IPS-20b (cell line): ENCODE data around the gene EML1.

Experiments
- H3K27ac ChIP-seq: one replicate; pipeline ENCODE4 v1.5.1; 2013; ENCODE audit warnings: low read length
- H3K27me3 ChIP-seq: 2 replicates; pipeline ENCODE4 v1.6.1; 2013; ENCODE audit warnings: mild to moderate bottlenecking, low read length, inconsistent platforms; ENCODE audit not compliant: insufficient read depth
- H3K36me3 ChIP-seq: 2 replicates; pipeline ENCODE4 v1.6.1; 2013; ENCODE audit warnings: low read depth, mild to moderate bottlenecking, inconsistent platforms, low read length, moderate library complexity; ENCODE audit not compliant: insufficient read depth
- H3K4me1 ChIP-seq: 2 replicates; pipeline ENCODE4 v1.6.1; 2013; ENCODE audit warnings: mild to moderate bottlenecking, control low read depth, inconsistent platforms, low read length, moderate library complexity; ENCODE audit not compliant: insufficient read depth
- H3K4me3 ChIP-seq: 2 replicates; pipeline ENCODE4 v1.5.1; 2013; ENCODE audit warnings: mild to moderate bottlenecking, low read length, inconsistent platforms
- H3K9ac ChIP-seq: 2 replicates; pipeline ENCODE4 v1.6.1; 2013; ENCODE audit warnings: low read depth, mild to moderate bottlenecking, inconsistent platforms, low read length, moderate library complexity
- H3K9me3 ChIP-seq: 2 replicates; pipeline ENCODE4 v1.6.1; 2013; ENCODE audit warnings: mild to moderate bottlenecking, low read depth, low read length, inconsistent platforms; ENCODE audit not compliant: insufficient read depth

Gene EML1, protein sequence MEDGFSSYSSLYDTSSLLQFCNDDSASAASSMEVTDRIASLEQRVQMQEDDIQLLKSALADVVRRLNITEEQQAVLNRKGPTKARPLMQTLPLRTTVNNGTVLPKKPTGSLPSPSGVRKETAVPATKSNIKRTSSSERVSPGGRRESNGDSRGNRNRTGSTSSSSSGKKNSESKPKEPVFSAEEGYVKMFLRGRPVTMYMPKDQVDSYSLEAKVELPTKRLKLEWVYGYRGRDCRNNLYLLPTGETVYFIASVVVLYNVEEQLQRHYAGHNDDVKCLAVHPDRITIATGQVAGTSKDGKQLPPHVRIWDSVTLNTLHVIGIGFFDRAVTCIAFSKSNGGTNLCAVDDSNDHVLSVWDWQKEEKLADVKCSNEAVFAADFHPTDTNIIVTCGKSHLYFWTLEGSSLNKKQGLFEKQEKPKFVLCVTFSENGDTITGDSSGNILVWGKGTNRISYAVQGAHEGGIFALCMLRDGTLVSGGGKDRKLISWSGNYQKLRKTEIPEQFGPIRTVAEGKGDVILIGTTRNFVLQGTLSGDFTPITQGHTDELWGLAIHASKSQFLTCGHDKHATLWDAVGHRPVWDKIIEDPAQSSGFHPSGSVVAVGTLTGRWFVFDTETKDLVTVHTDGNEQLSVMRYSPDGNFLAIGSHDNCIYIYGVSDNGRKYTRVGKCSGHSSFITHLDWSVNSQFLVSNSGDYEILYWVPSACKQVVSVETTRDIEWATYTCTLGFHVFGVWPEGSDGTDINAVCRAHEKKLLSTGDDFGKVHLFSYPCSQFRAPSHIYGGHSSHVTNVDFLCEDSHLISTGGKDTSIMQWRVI

DNA sequence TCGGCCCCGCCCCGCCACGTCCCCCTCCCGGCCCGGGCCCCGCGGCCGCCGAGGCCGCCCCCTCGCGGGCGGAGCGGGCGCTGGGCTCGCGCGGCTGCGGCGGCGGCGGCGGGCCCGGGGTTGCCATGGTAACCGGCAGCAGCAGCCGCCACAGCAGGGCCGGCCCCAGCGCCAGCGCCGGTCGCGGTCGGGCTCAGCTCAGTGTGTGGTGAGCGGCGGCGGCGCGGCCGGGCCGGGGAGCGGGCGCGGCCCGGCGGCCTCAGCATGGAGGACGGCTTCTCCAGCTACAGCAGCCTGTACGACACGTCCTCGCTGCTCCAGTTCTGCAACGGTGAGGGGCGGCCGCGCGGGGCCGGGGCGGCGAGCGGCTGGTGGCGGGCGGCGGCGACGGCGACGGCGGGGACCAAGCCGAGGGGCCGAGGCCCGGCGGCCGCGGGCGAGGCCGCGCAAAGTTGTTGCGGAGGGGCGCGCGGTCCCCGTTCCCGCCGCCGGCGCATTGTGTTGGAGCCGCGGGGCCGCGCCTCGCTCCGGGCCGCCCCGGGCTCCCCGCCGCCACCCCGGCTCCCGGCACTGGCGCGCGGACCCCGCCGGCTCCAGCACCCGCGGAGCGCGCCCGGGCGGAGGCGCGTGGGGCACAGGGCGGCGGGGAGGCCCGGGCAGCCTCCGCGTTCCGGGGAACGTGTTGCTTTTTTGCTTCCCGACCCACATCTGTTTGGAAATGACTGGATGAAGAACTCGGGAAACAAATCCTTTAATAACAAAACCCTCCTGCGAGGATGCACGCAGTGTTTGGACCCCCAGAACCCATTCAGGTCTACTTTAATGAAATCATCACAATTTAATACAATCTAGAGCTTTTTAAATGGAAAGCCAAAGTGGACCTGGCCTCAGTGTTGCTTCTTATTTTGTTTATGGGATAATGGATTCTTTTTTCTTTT, at the start of gene EML1:
Gene EML1, plus strand, starts transcription at position 201 of the 938 bp plus-strand sequence. Its CDS starts 64 bp downstream, at position 265.
- H3K4me3 ChIP-seq = peak within 1 kb of the TSS; percentile 91
- H3K9me3 ChIP-seq = no peaks in the 10 kb centered on the region
- no peak within 1 kb of the TSS for H3K27ac ChIP-seq
- H3K27me3 ChIP-seq = peaks cover 12% of the 10 kb centered on the region
- H3K4me1 ChIP-seq = peaks cover 12% of the 10 kb centered on the region; the same call in 1 of the 2 replicates
- H3K9ac ChIP-seq = peak within 1 kb of the TSS; percentile 88
- no peaks in the 10 kb centered on the region for H3K36me3 ChIP-seq

DNA sequence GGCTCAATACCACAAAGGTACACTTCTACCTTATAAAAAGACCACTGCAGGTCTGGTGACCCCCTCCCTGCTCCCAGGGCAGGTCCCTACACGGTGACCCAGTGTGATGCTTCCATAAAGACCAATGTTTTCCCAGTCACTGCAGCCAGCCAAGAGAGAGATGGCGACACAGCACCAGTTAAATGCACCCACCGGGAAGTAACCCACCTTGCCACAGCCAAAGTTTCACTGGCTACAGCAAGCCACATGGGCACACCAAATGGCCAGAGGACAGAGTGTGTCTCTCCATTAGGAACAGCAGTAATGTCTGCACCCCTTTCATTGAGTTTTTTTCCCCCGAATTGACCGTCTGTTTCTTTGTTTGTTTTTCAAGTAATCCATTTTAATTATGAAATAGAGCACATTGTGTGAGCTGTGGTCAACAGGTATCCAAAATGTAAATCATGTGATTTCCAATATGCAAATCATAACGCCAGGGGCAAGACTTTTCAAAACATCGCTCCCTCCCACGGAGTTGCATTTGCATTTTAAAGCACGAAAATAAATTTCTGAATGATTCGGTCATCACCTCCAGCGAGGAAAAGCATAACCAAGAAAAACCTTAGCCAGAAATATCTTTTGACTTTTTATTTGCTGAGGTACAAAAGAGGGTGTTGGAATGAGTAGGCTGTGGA, 48.9 kb upstream of the EML1 start:
- no peak overlapping the region for H3K9ac ChIP-seq

DNA sequence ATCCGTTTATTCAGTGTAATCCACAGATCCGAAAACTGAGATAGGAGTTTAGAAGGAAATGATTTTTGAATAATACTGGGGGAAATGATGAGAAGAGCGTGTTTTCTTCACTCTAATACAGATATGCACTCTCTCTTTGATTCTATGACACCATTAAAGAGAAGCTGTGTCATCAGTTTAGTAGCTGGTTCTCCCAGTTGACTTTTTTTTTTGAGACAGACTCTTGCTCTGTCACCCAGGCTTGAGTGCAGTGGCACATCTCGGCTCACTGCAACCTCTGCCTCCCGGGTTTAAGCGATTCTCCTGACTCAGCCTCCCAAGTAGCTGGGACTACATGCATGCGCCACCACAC, 48.4 kb upstream of the EML1 start:
- Histone ChIP-seq H3K9ac (no peak overlapping the region), H3K27me3 (no peaks in the 10 kb centered on the region), H3K4me3 (peak overlapping the region; percentile 44), H3K36me3 (no peaks in the 10 kb centered on the region), H3K4me1 (peaks cover 13% of the 10 kb centered on the region), H3K27ac (no peak overlapping the region), H3K9me3 (no peaks in the 10 kb centered on the region)

More for the DNA sequence above, 48.9 kb upstream of the EML1 start:
- Histone ChIP-seq H3K4me3 (peak overlapping the region; percentile 44), H3K4me1 (peaks cover 13% of the 10 kb centered on the region), H3K27me3 (no peaks in the 10 kb centered on the region), H3K36me3 (no peaks in the 10 kb centered on the region), H3K27ac (no peak overlapping the region), H3K9me3 (no peaks in the 10 kb centered on the region)

DNA sequence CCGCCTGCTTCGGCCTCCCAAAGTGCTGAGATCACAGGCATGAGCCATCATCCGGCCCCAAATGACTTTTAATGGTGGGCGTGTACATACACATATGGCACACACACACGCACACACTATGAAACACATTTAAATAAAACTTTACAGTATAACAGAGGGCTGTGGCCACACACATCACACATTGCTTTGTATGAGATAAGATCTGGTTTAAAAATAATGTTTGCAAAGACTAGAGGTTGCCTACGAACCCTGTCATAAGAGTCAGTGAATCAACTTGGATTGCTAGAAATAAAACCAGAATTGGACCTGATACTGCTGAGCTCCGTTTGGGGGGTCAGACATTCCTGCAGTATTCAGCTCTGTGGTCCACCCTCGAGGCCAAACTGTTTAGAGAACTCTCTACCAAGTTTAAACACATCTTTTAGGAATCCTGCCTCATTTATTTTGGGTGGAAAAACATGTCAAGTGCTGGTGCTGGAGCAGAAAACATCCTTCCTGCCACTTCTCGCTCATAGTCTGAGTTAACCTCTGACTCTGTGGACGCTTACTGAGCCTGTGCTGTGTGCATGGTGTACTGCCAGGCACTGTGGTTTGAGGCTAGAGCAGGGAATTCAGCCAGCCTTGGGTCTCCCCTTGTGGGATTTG, 47.8 kb upstream of the EML1 start:
- no peak overlapping the region for H3K27ac ChIP-seq
- H3K9ac ChIP-seq = no peak overlapping the region
- H3K36me3 ChIP-seq = no peaks in the 10 kb centered on the region
- H3K27me3 ChIP-seq = no peaks in the 10 kb centered on the region
- H3K9me3 ChIP-seq = no peaks in the 10 kb centered on the region
- peaks cover 13% of the 10 kb centered on the region for H3K4me1 ChIP-seq
- H3K4me3 ChIP-seq = no peak overlapping the region

DNA sequence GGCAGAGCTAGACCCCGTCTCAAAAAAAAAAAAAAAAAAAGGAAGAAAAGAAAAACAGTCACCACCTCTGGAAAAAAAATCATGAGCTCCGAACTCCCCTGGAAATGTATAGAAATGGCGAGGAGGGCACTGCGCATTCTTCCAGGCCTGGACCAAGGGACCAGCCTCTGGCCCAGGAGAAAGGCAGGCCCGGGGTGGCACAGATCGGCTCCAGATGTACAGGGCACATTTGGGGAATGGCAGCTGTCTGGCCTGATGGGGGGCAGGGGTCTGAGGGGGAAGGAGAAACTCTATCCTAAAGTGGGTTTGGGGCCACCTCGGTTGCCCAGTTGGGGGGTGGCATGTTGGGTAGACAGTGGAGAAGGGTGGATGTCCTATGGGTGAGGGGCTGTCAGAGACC, 46.0 kb upstream of the EML1 start:
- Histone ChIP-seq H3K9me3 (no peaks in the 10 kb centered on the region), H3K36me3 (no peaks in the 10 kb centered on the region), H3K9ac (no peak overlapping the region), H3K4me1 (peaks cover 13% of the 10 kb centered on the region), H3K27me3 (no peaks in the 10 kb centered on the region), H3K4me3 (no peak overlapping the region), H3K27ac (no peak overlapping the region)

DNA sequence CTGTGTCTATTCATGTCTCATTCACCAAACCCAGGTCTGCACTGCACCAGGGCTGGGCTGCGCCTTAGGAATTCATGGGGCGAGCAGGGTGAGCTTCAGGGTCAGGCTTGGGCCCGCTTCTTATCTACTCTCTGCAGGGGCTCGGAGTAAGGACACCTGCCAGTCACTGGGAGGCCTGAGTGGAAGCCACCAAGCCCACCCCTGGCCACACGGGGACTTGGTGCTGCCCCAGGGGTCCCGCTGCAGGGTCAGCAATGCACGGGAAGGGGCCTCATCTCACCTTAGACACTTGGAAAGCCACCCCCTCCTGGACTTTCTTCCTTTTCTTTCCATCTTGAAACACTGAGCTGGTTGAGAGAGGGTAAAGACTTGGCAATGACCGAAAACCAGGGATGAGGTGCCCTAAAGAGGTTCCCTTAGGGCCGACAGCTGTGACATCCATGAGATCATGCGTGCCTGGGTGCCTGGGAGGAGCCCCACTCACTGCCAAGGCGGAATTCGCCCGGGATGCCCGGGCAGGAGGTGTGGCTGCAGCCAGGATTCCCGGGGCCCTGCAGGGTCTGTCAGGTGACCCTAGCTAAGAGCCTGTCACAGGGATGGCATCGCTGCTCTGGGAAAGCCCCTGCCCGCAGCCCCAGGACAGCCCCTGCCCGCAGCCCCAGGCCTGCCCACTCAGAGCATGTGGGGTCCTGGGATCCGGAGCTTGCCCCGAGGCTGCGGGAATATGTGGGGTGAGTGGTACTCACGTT, 45.5 kb upstream of the EML1 start:
- H3K9ac ChIP-seq = no peak overlapping the region

DNA sequence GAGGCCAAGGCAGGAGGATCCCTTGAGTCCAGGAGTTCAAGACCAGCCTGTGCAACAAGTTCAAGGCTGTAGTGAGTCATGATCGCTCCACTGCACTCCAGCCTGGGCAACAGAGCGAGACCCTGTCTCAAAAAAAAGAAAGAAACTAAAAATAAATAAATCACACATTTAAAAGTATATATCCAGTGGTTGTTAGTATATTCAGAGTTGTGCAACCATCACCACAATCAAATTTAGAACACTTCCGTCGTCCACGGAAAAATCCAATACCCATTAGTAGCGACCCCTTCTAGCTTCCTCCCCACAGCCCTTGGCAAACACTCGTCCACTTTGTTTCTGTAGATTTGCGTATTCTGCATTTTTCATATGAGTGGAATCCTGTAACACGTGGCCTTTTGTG, 44.7 kb upstream of the EML1 start:
- Histone ChIP-seq H3K9ac (no peak overlapping the region), H3K9me3 (no peaks in the 10 kb centered on the region), H3K36me3 (no peaks in the 10 kb centered on the region), H3K27me3 (no peaks in the 10 kb centered on the region), H3K4me1 (peaks cover 17% of the 10 kb centered on the region), H3K27ac (no peak overlapping the region), H3K4me3 (no peak overlapping the region)

More for the DNA sequence above, 45.5 kb upstream of the EML1 start:
- Histone ChIP-seq H3K36me3 (no peaks in the 10 kb centered on the region), H3K9me3 (no peaks in the 10 kb centered on the region), H3K4me3 (no peak overlapping the region), H3K27ac (no peak overlapping the region), H3K4me1 (peaks cover 17% of the 10 kb centered on the region), H3K27me3 (no peaks in the 10 kb centered on the region)

DNA sequence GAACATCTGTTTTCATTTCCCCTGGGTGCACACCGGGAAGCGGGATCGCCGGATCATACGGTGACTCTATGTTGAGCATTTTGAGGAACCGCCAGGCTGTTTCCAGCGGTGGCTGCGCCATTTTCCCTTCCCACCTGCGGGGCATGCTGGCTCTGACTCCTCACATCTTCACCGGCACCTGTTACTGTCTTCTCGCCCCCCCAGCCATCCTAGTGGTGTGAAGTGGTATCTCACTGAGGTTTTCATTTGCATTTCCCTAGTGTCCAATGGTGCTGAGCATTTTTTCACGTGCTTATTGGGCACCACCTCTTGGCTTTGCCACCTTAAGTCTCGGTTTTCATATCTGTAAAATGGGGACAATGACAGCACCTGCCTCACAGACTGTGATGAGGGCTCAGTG, 44.1 kb upstream of the EML1 start:
- no peaks in the 10 kb centered on the region for H3K27me3 ChIP-seq
- H3K36me3 ChIP-seq = no peaks in the 10 kb centered on the region
- H3K9me3 ChIP-seq = no peaks in the 10 kb centered on the region
- H3K9ac ChIP-seq = no peak overlapping the region
- no peak overlapping the region for H3K4me3 ChIP-seq
- no peak overlapping the region for H3K27ac ChIP-seq
- peaks cover 17% of the 10 kb centered on the region for H3K4me1 ChIP-seq

DNA sequence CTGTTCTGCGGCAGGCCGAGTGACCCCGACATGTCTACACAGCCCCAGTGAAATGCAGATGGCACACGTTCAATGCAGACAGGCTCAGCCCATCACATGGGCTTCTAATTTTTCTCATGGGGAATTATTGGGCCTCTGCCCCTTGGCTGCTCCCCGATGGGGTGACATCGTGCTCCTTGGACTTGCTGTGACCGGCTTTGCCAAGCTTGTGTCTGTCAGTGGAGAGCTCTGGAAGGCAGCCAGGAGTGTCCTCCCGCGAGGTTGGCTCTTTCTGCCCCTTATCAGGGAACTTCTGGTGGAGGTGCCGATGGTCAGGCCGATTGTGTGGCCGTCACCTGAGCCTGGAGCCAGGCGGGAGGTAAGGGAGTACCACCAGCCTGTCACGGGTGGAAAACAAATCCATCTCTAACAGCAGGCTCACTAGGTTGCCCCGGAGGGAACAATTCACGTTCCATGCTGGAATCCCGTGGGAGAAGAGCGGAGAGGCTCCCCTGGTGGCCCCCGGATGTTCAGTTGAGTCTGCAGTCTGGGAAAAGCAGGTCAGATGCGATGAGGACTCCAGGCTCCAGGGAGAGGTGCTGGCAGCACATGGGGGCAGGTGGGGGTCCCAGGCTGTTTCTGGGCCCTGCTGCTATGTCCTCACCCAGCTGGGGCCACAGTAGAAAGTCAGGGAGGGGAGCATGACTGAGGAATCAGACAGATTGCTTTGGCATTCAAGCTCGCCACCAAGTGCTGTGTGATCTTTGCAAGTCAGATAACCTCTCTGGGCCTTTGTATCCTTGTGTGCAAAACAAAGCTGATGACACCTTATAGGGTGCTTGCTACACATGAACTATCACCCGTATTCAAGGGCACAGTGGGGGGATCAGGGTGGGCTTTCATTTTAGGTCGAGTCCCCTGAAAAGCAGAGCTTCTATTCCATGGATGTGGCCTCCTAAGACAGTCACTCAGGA, 43.2 kb upstream of the EML1 start:
- H3K27ac ChIP-seq = no peak overlapping the region
- H3K4me1 ChIP-seq = peaks cover 9% of the 10 kb centered on the region; the same call in 1 of the 2 replicates
- H3K27me3 ChIP-seq = no peaks in the 10 kb centered on the region; the same call in 1 of the 2 replicates
- no peak overlapping the region for H3K9ac ChIP-seq
- no peaks in the 10 kb centered on the region for H3K9me3 ChIP-seq
- no peak overlapping the region for H3K4me3 ChIP-seq
- no peaks in the 10 kb centered on the region for H3K36me3 ChIP-seq
